ENCODE measurements around the gene EXOSC5. TPM values are rescaled to one million over a fixed set of nuclear protein-coding genes. Genes with fewer than 3 reads are reported as not detected.
"Not testable (repeated sequence)": the region's sequence is repeated elsewhere in the genome, so short reads cannot be mapped to it uniquely, and the experiment has no call there.

The EXOSC5 gene
- total RNA-seq, 1 donor from 2014 or later = 13.0 TPM

- peak overlapping the region; percentile 93 for H3K27ac ChIP-seq (ENCODE audit: low read depth, low read length)
- H3K4me1 ChIP-seq (ENCODE audit: control insufficient read depth in 3 of 3, insufficient read depth in 3 of 3, low read length in 3 of 3) = peaks cover 24 to 38% (median 27%) of the 10 kb centered on the region in 3 donors
- H3K9ac ChIP-seq (ENCODE audit: low read depth in 1 of 3, low read length in 3 of 3) = peak overlapping the region; percentile 96 to 100 (median 99)
- H3K9me3 ChIP-seq (ENCODE audit: control insufficient read depth in 3 of 3, low read length in 3 of 3) = no peaks in the 10 kb centered on the region
- peaks cover 0 to 10% (median 5%) of the 10 kb centered on the region in 3 donors for H3K36me3 ChIP-seq (ENCODE audit: control insufficient read depth in 3 of 3, insufficient read depth in 3 of 3, low read length in 3 of 3)
- peak overlapping the region; percentile 92 to 100 (median 98) for H3K4me3 ChIP-seq (ENCODE audit: low read length in 3 of 3)
- H3K27me3 ChIP-seq (ENCODE audit: control insufficient read depth in 3 of 3, insufficient read depth in 3 of 3, low read length in 3 of 3) = no peaks in the 10 kb centered on the region
These were observed 1.4 kb upstream of the EXOSC5 start for GRCh38 chr19:41398598-41398997.

GRCh38 chr19:41398050-41398418 is 875 bp upstream of the EXOSC5 start:
- H3K4me1 ChIP-seq (ENCODE audit: control insufficient read depth in 3 of 3, insufficient read depth in 3 of 3, low read length in 3 of 3) = peaks cover 21 to 33% (median 21%) of the 10 kb centered on the region in 3 donors
- no peaks in the 10 kb centered on the region for H3K9me3 ChIP-seq (ENCODE audit: control insufficient read depth in 3 of 3, low read length in 3 of 3)
- peaks cover 0 to 7% (median 5%) of the 10 kb centered on the region in 3 donors for H3K36me3 ChIP-seq (ENCODE audit: control insufficient read depth in 3 of 3, insufficient read depth in 3 of 3, low read length in 3 of 3)
- H3K27ac ChIP-seq (ENCODE audit: low read depth, low read length) = peak overlapping the region; percentile 93
- H3K4me3 ChIP-seq (ENCODE audit: low read length in 3 of 3) = peak overlapping the region; percentile 92 to 100 (median 98)
- peak overlapping the region; percentile 96 to 100 (median 99) for H3K9ac ChIP-seq (ENCODE audit: low read depth in 1 of 3, low read length in 3 of 3)
- no peaks in the 10 kb centered on the region for H3K27me3 ChIP-seq (ENCODE audit: control insufficient read depth in 3 of 3, insufficient read depth in 3 of 3, low read length in 3 of 3)

GRCh38 chr19:41395355-41395754 is 1.8 kb downstream of the EXOSC5 start:
- Histone ChIP-seq H3K4me1 (ENCODE audit: control insufficient read depth in 3 of 3, insufficient read depth in 3 of 3, low read length in 3 of 3) (peaks cover 13 to 28% (median 21%) of the 10 kb centered on the region in 3 donors), H3K9me3 (ENCODE audit: control insufficient read depth in 3 of 3, low read length in 3 of 3) (no peaks in the 10 kb centered on the region), H3K36me3 (ENCODE audit: control insufficient read depth in 3 of 3, insufficient read depth in 3 of 3, low read length in 3 of 3) (peaks cover 16 to 20% (median 17%) of the 10 kb centered on the region in 3 donors), H3K27me3 (ENCODE audit: control insufficient read depth in 3 of 3, insufficient read depth in 3 of 3, low read length in 3 of 3) (no peaks in the 10 kb centered on the region), H3K4me3 (ENCODE audit: low read length in 3 of 3) (no peak overlapping the region), H3K9ac (ENCODE audit: low read depth in 1 of 3, low read length in 3 of 3) (no peak overlapping the region), H3K27ac (ENCODE audit: low read depth, low read length) (no peak overlapping the region)

GRCh38 chr19:41392775-41393174 is 4.4 kb downstream of the EXOSC5 start:
- peaks cover 7 to 18% (median 7%) of the 10 kb centered on the region in 3 donors for H3K4me1 ChIP-seq (ENCODE audit: control insufficient read depth in 3 of 3, insufficient read depth in 3 of 3, low read length in 3 of 3)
- H3K9me3 ChIP-seq (ENCODE audit: control insufficient read depth in 3 of 3, low read length in 3 of 3) = no peaks in the 10 kb centered on the region
- H3K4me3 ChIP-seq (ENCODE audit: low read length in 3 of 3) = no peak overlapping the region
- H3K36me3 ChIP-seq (ENCODE audit: control insufficient read depth in 3 of 3, insufficient read depth in 3 of 3, low read length in 3 of 3) = peaks cover 28 to 38% (median 34%) of the 10 kb centered on the region in 3 donors
- H3K27me3 ChIP-seq (ENCODE audit: control insufficient read depth in 3 of 3, insufficient read depth in 3 of 3, low read length in 3 of 3) = no peaks in the 10 kb centered on the region
- no peak overlapping the region for H3K27ac ChIP-seq (ENCODE audit: low read depth, low read length)
- no peak overlapping the region for H3K9ac ChIP-seq (ENCODE audit: low read depth in 1 of 3, low read length in 3 of 3)

GRCh38 chr19:41391618-41392017 is 5.5 kb downstream of the EXOSC5 start:
- Histone ChIP-seq H3K27me3 (ENCODE audit: control insufficient read depth in 3 of 3, insufficient read depth in 3 of 3, low read length in 3 of 3) (no peaks in the 10 kb centered on the region), H3K36me3 (ENCODE audit: control insufficient read depth in 3 of 3, insufficient read depth in 3 of 3, low read length in 3 of 3) (peaks cover 30 to 48% (median 43%) of the 10 kb centered on the region in 3 donors)

GRCh38 chr19:41386442-41386841 is 10.7 kb downstream of the EXOSC5 start:
- H3K27me3 ChIP-seq (ENCODE audit: control insufficient read depth in 3 of 3, insufficient read depth in 3 of 3, low read length in 3 of 3) = no peaks in the 10 kb centered on the region
- H3K27ac ChIP-seq (ENCODE audit: low read depth, low read length) = no peak overlapping the region
- peaks cover 24 to 50% (median 47%) of the 10 kb centered on the region in 3 donors for H3K36me3 ChIP-seq (ENCODE audit: control insufficient read depth in 3 of 3, insufficient read depth in 3 of 3, low read length in 3 of 3)
- H3K9ac ChIP-seq (ENCODE audit: low read depth in 1 of 3, low read length in 3 of 3) = no peak overlapping the region
- no peak overlapping the region for H3K4me3 ChIP-seq (ENCODE audit: low read length in 3 of 3)
- no peaks in the 10 kb centered on the region for H3K9me3 ChIP-seq (ENCODE audit: control insufficient read depth in 3 of 3, low read length in 3 of 3)
- no peaks in the 10 kb centered on the region for H3K4me1 ChIP-seq (ENCODE audit: control insufficient read depth in 3 of 3, insufficient read depth in 3 of 3, low read length in 3 of 3)

More at GRCh38 chr19:41391618-41392017, 5.5 kb downstream of the EXOSC5 start:
- H3K4me3 ChIP-seq (ENCODE audit: low read length in 3 of 3) = no peak overlapping the region
- peaks cover 2 to 14% (median 4%) of the 10 kb centered on the region in 3 donors for H3K4me1 ChIP-seq (ENCODE audit: control insufficient read depth in 3 of 3, insufficient read depth in 3 of 3, low read length in 3 of 3)
- no peak overlapping the region for H3K9ac ChIP-seq (ENCODE audit: low read depth in 1 of 3, low read length in 3 of 3)
- no peaks in the 10 kb centered on the region for H3K9me3 ChIP-seq (ENCODE audit: control insufficient read depth in 3 of 3, low read length in 3 of 3)
- H3K27ac ChIP-seq (ENCODE audit: low read depth, low read length) = no peak overlapping the region

- Histone ChIP-seq H3K4me1 (ENCODE audit: control insufficient read depth in 3 of 3, insufficient read depth in 3 of 3, low read length in 3 of 3) (peaks cover 0 to 5% (median 0%) of the 10 kb centered on the region in 3 donors), H3K9ac (ENCODE audit: low read depth in 1 of 3, low read length in 3 of 3) (no peak overlapping the region), H3K27ac (ENCODE audit: low read depth, low read length) (no peak overlapping the region), H3K9me3 (ENCODE audit: control insufficient read depth in 3 of 3, low read length in 3 of 3) (no peaks in the 10 kb centered on the region), H3K27me3 (ENCODE audit: control insufficient read depth in 3 of 3, insufficient read depth in 3 of 3, low read length in 3 of 3) (no peaks in the 10 kb centered on the region), H3K4me3 (ENCODE audit: low read length in 3 of 3) (no peak overlapping the region), H3K36me3 (ENCODE audit: control insufficient read depth in 3 of 3, insufficient read depth in 3 of 3, low read length in 3 of 3) (peaks cover 7 to 31% (median 29%) of the 10 kb centered on the region in 3 donors)
These were observed 12.8 kb downstream of the EXOSC5 start for GRCh38 chr19:41384351-41384750.

- not testable (repeated sequence) for H3K9ac ChIP-seq (ENCODE audit: low read depth in 1 of 3, low read length in 3 of 3); H3K27me3 ChIP-seq (ENCODE audit: control insufficient read depth in 3 of 3, insufficient read depth in 3 of 3, low read length in 3 of 3); H3K36me3 ChIP-seq (ENCODE audit: control insufficient read depth in 3 of 3, insufficient read depth in 3 of 3, low read length in 3 of 3); H3K27ac ChIP-seq (ENCODE audit: low read depth, low read length); H3K4me3 ChIP-seq (ENCODE audit: low read length in 3 of 3); H3K9me3 ChIP-seq (ENCODE audit: control insufficient read depth in 3 of 3, low read length in 3 of 3)
- H3K4me1 ChIP-seq (ENCODE audit: control insufficient read depth in 3 of 3, insufficient read depth in 3 of 3, low read length in 3 of 3) = peaks cover 0 to 11% (median 5%) of the 10 kb centered on the region in 3 donors
These were observed 15.6 kb downstream of the EXOSC5 start for GRCh38 chr19:41381536-41381935.

- Histone ChIP-seq H3K27me3 (ENCODE audit: control insufficient read depth in 3 of 3, insufficient read depth in 3 of 3, low read length in 3 of 3) (peaks cover 0 to 8% (median 7%) of the 10 kb centered on the region in 3 donors), H3K27ac (ENCODE audit: low read depth, low read length) (no peak overlapping the region), H3K4me3 (ENCODE audit: low read length in 3 of 3) (no peak overlapping the region), H3K9ac (ENCODE audit: low read depth in 1 of 3, low read length in 3 of 3) (peak overlapping the region in 1 of 3 donors; percentile 8), H3K9me3 (ENCODE audit: control insufficient read depth in 3 of 3, low read length in 3 of 3) (no peaks in the 10 kb centered on the region), H3K36me3 (ENCODE audit: control insufficient read depth in 3 of 3, insufficient read depth in 3 of 3, low read length in 3 of 3) (peaks cover 0 to 3% (median 2%) of the 10 kb centered on the region in 3 donors), H3K4me1 (ENCODE audit: control insufficient read depth in 3 of 3, insufficient read depth in 3 of 3, low read length in 3 of 3) (peaks cover 10 to 29% (median 18%) of the 10 kb centered on the region in 3 donors)
These were observed 19.0 kb downstream of the EXOSC5 start for GRCh38 chr19:41377977-41378709.

GRCh38 chr19:41376998-41377365 is 20.2 kb downstream of the EXOSC5 start:
- no peak overlapping the region for H3K27ac ChIP-seq (ENCODE audit: low read depth, low read length)
- peaks cover 0 to 8% (median 7%) of the 10 kb centered on the region in 3 donors for H3K27me3 ChIP-seq (ENCODE audit: control insufficient read depth in 3 of 3, insufficient read depth in 3 of 3, low read length in 3 of 3)
- H3K4me1 ChIP-seq (ENCODE audit: control insufficient read depth in 3 of 3, insufficient read depth in 3 of 3, low read length in 3 of 3) = peaks cover 10 to 29% (median 18%) of the 10 kb centered on the region in 3 donors
- no peaks in the 10 kb centered on the region for H3K9me3 ChIP-seq (ENCODE audit: control insufficient read depth in 3 of 3, low read length in 3 of 3)
- peak overlapping the region in 2 of 3 donors; percentile 70 to 72 for H3K9ac ChIP-seq (ENCODE audit: low read depth in 1 of 3, low read length in 3 of 3)
- no peaks in the 10 kb centered on the region for H3K36me3 ChIP-seq (ENCODE audit: control insufficient read depth in 3 of 3, insufficient read depth in 3 of 3, low read length in 3 of 3)
- H3K4me3 ChIP-seq (ENCODE audit: low read length in 3 of 3) = peak overlapping the region; percentile 64 to 74 (median 70)
